GM06990 (cell line): ENCODE measurements around the gene MICAL2.

ENCODE experiments used
- DNase-seq: peaks from one replicate; pipeline ENCODE4 v3.0.0-alpha.2; 2011; ENCODE audit not compliant: insufficient read length; ENCODE audit errors: extremely low read depth
- H3K27me3 ChIP-seq: replicated peaks from 2 replicates; pipeline ENCODE4 v1.6.0; 2011; ENCODE audit warnings: low read length; ENCODE audit not compliant: control insufficient read depth, insufficient read depth
- H3K36me3 ChIP-seq: 2 replicates; pipeline ENCODE4 v1.5.1; 2011; ENCODE audit warnings: low read length; ENCODE audit not compliant: control insufficient read depth, insufficient read depth
- H3K4me3 ChIP-seq: replicated peaks from 2 replicates; pipeline ENCODE4 v1.5.1; 2011; ENCODE audit warnings: low read depth, mild to moderate bottlenecking, control low read depth, low read length
- TF ChIP-seq, protein P1 (sequence below): IDR thresholded peaks from 2 replicates; pipeline ENCODE4 v1.5.1; 2011; ENCODE audit warnings: low read length, control low read depth, mild to moderate bottlenecking, inconsistent platforms; ENCODE audit not compliant: insufficient read depth, poor library complexity, severe bottlenecking

Gene MICAL2

DNA sequence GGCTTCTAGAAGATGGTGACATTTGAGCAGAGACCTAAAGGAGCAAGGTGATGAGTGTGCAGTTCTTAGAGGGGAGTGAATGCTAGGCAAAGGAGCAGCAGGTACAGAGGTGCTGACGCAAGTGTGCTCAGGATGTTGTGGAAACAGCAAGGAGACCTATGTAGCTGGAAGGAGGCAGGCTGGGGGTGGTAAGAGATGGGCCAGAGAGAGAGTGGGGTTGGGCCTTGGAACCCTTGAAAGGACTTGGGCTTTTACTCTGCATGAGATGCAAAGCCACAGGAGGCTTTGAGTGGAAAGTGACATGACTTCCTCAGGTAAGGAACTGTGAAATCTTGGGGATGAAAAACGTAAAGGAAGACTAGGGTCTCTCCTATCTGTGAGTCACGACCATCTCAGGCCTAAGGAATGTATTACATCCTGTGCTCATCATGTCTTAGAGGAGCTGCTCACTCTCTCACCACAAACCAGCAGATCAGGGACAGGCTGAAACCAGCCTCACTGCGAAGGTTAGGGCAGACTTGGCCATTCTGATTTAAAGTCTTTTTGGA is 65.4 kb downstream of the MICAL2 start:
- H3K27me3 ChIP-seq, result no peaks in the 10 kb centered on the region
- no peaks in the 10 kb centered on the region for H3K36me3 ChIP-seq
- no peak for DNase-seq
- TF ChIP-seq, protein P1, sequence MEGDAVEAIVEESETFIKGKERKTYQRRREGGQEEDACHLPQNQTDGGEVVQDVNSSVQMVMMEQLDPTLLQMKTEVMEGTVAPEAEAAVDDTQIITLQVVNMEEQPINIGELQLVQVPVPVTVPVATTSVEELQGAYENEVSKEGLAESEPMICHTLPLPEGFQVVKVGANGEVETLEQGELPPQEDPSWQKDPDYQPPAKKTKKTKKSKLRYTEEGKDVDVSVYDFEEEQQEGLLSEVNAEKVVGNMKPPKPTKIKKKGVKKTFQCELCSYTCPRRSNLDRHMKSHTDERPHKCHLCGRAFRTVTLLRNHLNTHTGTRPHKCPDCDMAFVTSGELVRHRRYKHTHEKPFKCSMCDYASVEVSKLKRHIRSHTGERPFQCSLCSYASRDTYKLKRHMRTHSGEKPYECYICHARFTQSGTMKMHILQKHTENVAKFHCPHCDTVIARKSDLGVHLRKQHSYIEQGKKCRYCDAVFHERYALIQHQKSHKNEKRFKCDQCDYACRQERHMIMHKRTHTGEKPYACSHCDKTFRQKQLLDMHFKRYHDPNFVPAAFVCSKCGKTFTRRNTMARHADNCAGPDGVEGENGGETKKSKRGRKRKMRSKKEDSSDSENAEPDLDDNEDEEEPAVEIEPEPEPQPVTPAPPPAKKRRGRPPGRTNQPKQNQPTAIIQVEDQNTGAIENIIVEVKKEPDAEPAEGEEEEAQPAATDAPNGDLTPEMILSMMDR, result no peak
- H3K4me3 ChIP-seq, result no peak overlapping the region

- no peak for DNase-seq
- Histone ChIP-seq H3K36me3 (no peaks in the 10 kb centered on the region), H3K27me3 (no peaks in the 10 kb centered on the region), H3K4me3 (no peak overlapping the region)
- TF ChIP-seq, protein P1, result no peak
Observed at GRCh38 chr11:12176410-12176809, 66.0 kb downstream of the MICAL2 start.

GRCh38 chr11:12177739-12178338 is 67.4 kb downstream of the MICAL2 start:
- Histone ChIP-seq H3K4me3 (no peak overlapping the region), H3K36me3 (no peaks in the 10 kb centered on the region), H3K27me3 (no peaks in the 10 kb centered on the region)
- TF ChIP-seq, protein P1, result no peak
- no peak for DNase-seq

DNA sequence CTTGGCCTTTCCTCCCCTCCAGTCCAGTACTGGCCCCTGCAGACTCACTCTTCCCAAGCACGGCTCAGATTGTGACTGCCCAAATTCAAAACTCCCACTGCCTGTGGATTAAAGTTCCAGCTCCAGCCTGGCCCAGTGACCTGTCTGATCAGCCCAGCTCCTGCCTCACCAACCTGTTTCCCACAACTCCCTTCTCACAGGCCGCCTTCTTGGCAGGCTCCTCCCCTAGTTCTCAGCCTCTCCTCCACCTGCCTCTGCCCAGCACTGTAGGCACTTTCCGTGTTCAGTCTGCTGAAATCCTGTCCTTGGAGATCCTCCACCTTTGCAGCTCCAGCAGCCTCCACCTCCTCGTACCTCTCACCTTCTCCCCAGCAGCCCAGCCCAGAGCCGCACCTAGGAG is 68.6 kb downstream of the MICAL2 start:
- TF ChIP-seq, protein P1, result no peak
- no peaks in the 10 kb centered on the region for H3K36me3 ChIP-seq
- no peak overlapping the region for H3K4me3 ChIP-seq
- no peaks in the 10 kb centered on the region for H3K27me3 ChIP-seq
- no peak for DNase-seq

- TF ChIP-seq, protein P1, result no peak
- Histone ChIP-seq H3K4me3 (no peak overlapping the region), H3K36me3 (no peaks in the 10 kb centered on the region), H3K27me3 (no peaks in the 10 kb centered on the region)
- DNase-seq, result no peak
Observed at GRCh38 chr11:12179531-12179930, 69.1 kb downstream of the MICAL2 start.
